ENCODE measurements around the gene DPH3.

Gene DPH3

DNA sequence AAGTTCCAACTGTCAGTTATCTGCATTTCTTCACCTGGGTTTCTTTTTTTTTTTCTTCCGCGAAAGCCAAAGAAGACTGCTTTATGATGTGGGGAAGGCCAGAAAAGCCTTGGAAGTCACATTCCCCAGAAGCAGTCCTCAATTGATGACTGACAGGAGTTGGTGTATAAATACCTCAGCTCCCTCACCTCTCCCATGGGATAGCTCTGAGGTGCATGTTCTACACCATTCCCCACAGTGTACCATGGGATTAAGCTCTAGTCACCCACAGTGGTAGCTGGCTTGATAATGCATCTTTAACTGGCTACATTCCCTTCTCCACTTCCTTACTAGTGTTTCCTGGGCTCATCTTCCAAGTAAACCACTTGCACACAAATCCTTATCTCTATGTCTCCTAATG lies 30.5 kb downstream of the DPH3 start:
- DNase-seq (ENCODE audit: low read depth in 2 of 2), result no peak

DNA sequence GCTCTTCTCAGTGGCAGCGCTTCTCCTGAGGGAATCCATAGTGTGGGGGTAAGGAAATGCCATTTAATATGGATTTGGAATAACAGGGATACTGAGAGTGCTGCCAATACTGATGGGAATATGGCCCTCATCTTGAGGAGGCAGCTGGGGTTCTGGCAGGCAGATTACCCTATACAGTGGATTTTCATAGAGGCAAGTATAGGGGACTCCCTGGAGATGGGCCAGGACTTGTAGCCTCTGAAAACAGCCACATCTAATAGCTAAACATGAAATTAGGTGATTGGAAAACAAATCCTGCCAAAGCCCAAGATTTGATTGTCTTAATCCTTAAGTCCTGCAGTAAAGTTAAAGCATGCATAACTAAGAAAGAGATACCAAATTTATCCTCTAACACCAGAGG lies 30.9 kb downstream of the DPH3 start:
- no peak for DNase-seq (ENCODE audit: low read depth in 2 of 2)

DNA sequence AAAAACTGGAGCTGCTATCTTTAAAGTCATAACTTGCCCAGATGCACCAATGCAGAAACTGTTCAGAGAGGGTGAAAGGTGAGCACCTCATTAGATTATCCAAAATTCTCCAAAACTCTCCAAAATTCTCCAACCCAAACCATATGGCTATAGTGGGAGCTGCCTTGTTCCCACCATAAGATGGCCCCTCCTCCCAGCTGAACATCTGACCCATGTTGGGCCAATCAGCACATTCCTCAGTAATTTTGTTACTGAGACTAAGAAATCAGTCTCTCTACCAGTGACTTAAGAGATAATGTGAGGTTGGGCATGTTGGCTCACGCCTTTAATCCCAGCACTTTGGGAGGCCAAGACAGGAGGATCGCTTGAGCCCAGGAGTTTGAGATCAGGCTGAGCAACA lies 32.8 kb downstream of the DPH3 start:
- DNase-seq (ENCODE audit: low read depth in 2 of 2), result no peak

DNA sequence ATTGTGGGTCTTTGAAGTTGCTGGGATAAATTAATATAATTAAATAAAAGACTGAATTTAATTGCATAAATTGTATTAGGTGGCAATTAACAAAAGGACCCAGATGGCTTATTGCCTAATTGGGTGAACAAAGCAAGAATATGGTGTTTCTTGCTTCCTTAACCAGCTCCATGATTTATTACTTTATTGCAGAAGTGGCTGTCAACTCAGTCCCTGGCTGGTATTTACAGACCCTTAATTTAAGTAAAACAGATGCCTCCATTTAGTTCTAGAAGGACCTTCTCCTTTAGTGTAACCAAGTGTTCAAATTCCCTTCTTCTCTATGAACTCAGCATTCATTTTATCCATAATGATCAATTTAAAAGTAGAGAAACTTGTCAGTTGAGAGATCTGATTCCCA lies 35.1 kb downstream of the DPH3 start:
- DNase-seq (ENCODE audit: low read depth in 2 of 2), result no peak

DNA sequence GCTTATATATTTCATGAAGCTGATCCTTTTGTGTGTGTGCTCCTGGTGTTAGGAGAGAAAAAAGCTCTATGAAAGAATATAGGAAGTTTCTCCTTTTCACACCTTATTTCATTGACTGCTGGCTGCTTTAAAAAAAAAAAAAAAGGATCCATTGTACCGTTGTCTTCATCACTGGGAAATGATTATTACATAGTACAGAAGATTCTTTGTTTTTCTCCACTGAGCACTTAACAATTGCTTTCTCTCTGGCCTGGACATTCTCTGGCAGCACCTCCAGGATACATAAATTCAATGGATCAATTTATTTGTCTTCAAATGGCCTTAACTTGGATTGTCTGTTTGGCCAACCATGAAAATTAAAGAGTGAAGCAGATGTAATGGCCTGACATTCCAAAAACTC lies 37.2 kb downstream of the DPH3 start:
- no peak for DNase-seq (ENCODE audit: low read depth in 2 of 2)

DNA sequence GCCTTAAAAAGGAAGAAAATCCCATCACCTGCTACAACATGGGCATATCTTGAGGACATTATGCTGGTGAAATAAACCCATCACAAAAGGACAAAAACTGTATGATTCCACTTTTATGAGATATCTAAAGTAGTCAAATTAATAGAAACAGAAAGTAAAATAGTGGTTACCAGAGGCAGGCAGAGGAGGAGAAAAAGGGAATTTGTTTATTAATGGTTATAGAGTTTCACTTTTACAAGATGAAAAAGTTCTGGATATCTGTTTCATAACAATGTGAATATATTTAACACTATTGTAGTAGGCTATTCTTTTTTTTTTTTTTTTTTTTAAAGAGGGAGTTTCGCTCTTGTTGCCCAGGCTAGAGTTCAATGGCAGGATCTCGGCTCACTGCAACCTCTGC lies 40.4 kb downstream of the DPH3 start:
- DNase-seq (ENCODE audit: low read depth in 2 of 2), result no peak

DNA sequence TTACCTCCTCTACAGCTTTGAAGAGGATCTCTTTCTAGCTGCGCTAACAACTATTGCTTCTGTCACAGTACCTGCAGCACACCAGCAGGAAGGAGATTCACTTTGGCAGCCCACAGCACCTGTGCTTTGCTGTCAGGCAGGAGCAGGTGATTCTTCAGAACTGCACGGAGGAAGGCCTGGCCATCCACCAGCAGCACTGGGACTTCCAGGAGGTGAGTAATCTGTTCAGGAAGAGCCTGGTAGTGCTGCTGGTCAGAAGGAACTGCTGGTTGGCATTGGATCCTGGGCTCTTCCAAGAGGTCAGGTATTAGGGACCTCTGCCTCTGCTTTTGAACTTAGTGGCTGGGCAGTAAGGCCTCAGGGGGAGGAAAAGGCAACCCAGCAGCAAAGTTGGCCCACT lies 42.2 kb downstream of the DPH3 start:
- DNase-seq (ENCODE audit: low read depth in 2 of 2), result no peak

DNA sequence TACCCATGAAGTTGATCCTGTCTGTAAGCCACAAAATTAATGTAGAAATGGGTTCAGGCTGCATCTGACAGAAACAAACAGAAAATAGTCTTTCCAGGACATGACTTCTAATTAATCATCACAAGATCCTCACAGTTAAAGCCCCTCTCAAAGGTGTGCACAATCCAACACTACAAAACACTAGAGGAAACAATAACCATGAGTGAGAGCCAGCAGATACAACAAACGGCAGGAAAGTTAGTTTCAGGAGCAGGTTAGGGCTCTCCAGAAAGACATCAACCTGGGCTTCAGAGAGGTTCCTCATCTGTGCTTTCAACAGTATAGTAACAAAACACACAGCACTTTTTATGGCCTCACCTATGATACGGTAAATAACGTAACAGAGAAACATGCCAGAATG lies 42.8 kb downstream of the DPH3 start:
- DNase-seq (ENCODE audit: low read depth in 2 of 2), result no peak

DNA sequence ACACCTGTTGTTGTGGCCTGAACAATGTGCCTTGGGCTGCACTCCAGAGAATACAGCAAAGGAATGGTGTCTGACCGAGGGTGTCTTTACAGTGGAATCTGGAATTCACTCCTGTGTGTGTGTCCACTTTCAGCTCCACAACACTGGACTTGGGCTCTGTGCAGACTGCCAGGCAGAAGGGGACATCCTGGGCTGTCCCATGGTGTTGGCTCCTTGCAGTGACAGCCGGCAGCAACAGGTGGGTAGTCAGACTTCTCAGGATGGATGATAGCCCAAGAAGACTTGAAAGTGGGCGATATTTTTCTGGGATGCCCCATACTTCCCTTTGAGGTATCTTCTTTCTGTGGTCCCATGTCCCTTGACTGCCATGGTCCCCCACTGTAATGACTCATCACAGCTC lies 45.0 kb downstream of the DPH3 start:
- DNase-seq (ENCODE audit: low read depth in 2 of 2), result no peak

DNA sequence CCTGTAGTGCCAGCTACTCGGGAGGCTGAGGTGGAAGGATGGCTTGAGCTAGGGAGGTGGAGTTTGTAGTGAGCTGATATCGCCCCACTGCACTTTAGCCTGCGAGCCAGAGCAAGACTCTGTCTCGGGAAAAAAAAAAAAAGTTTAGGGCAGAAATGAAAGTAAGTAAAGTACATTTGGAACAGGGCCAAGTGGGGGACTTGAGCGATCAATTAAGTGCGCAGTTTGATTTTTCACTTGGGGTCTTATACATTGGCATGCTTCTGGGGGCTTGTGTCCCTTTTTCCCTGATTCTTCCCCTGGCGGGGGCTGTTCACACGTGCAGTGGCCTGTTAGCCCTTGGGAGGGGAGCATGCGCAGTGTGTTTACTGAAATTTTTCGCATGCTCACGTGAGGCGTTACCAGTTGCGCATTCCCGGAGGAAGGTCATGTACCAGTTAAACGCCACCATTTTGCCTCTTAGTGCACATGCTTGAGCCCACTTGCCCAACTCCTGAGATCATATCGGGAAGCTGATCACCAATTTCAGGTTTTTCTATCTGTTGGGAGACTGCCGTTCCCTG lies 48.3 kb downstream of the DPH3 start:
- DNase-seq (ENCODE audit: low read depth in 2 of 2), result no peak

DNA sequence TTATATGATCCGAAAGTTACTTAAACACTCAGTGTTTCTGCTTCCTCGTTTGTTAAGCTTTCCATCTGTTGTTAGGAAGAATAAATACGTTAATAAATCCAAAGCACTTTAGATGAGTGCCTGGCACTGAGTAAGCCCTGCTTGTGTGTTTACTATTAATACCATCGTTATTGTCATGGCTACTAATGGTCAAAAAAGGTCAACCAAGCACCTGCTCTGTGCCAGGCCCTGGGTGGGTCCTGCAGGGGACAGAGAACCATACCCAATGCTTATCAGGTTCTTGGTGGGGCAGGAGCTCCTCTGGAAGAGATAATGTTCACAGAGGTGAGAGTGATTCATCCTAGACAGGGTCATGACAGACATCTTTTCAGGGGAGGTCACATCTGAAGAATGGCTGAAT lies 50.4 kb downstream of the DPH3 start:
- no peak for DNase-seq (ENCODE audit: low read depth in 2 of 2)

DNA sequence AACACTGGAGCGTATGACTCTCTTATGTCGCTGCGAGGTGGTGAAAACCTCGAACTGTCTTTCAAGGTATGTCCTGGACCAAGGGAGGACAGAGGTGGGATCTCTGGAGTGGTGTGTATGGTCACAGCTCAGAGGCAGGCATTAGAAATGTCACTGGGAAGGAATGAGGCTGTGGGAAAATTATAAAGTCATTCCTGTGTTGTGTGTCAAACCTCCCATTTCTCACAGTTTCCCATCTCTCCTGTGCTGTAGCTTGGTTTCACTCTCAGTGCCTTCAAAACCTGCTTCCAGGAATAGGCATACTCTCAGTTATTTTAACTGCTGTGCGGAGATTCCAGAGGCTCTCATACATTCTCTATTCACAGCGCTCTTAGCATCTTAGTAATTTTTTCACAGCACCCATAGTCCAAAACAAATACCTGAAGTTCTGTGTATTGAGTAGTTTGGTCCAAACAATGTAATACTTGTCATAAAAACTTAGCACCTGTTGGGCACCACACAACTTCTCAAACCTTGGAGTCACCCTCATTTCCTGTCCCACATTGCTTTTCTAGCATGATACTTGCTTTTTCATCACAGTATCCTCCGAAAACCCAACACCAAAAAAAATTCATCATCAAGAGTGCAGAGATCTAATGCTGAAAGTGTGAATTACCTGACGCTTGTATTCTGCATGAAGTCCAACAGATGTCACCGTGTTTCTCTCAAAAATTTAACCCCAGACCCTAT lies 53.4 kb downstream of the DPH3 start:
- no peak for DNase-seq (ENCODE audit: low read depth in 2 of 2)

Data from stimulated activated CD4-positive, alpha-beta T cell treated with anti-CD3 and anti-CD28 coated beads, Interleukin-1b, Interleukin-23, amount 100 ng/mL, for 4 hours (primary cell).